Measurements from ENCODE around the gene SKOR1. TPM values are rescaled to one million over a fixed set of nuclear protein-coding genes. Genes with fewer than 3 reads are reported as not detected.

Gene SKOR1
- polyA plus RNA-seq, 1 of the 3 experiments (the other 2 are of a cell fraction): 0.26 TPM

GRCh38 chr15:67785431-67785830 lies 39.9 kb upstream of the SKOR1 start:
- 86% methylated on average over 5 of the region's 5 CpGs for WGBS (ENCODE audit: low lambda C conversion rate)
- POLR2A ChIA-PET: no interaction called here
- no peak overlapping the region for H2AFZ ChIP-seq (ENCODE audit: low read depth)

More at GRCh38 chr15:67785431-67785830, 39.9 kb upstream of the SKOR1 start:
- peaks cover 0 to 4% of the 10 kb centered on the region in 2 experiments for H3K36me3 ChIP-seq (replicated peaks in 1 of 2; ENCODE audit: control insufficient read depth in 1 of 2, insufficient read depth in 2 of 2, low read length in 1 of 2)
- no peak overlapping the region for H3K4me2 ChIP-seq
- no peak overlapping the region for H3K9ac ChIP-seq
- no peaks in the 10 kb centered on the region for H4K20me1 ChIP-seq (ENCODE audit: insufficient read depth)
- H3K27ac ChIP-seq (ENCODE audit: low read depth in 2 of 2, low read length in 1 of 2): no peak overlapping the region
- H3K9me3 ChIP-seq: no peaks in the 10 kb centered on the region
- no peaks in the 10 kb centered on the region for H3F3A ChIP-seq (replicated peaks; ENCODE audit: insufficient read depth)
- H3K4me1 ChIP-seq (ENCODE audit: control insufficient read depth in 1 of 2, insufficient read depth in 2 of 2, low read depth in 1 of 2, low read length in 1 of 2): peaks cover 0 to 2% of the 10 kb centered on the region in 2 experiments; a peak in 1 of 4 replicates
- DNase-seq: no peak
- H3K9me2 ChIP-seq: no peaks in the 10 kb centered on the region
- H3K79me2 ChIP-seq (ENCODE audit: insufficient read depth): no peaks in the 10 kb centered on the region
- H3K27me3 ChIP-seq (ENCODE audit: insufficient read depth): no peaks in the 10 kb centered on the region
- H3K4me3 ChIP-seq (ENCODE audit: low read depth in 2 of 2, low read length in 1 of 2): no peak overlapping the region
- TF ChIP-seq MXI1 (IDR thresholded peaks at IDR 0.05; ENCODE audit: low read depth, low read length): no peak
- no peak for TF ChIP-seq EZH2phosphoT487 (IDR thresholded peaks at IDR 0.05; ENCODE audit: borderline replicate concordance, low read depth)
- no peak for TF ChIP-seq CTCF (IDR thresholded peaks at IDR 0.05)
- TF ChIP-seq GATA2 (CRISPR knock-in tag; IDR thresholded peaks at IDR 0.05): no peak
- TF ChIP-seq PBX3 (IDR thresholded peaks at IDR 0.05): no peak
- TF ChIP-seq USF1 (IDR thresholded peaks at IDR 0.05; ENCODE audit: borderline replicate concordance, low read depth): no peak
- TF ChIP-seq SMC3 (IDR thresholded peaks at IDR 0.05; ENCODE audit: low read depth, low read length): no peak
- TF ChIP-seq IRF3 (IDR thresholded peaks at IDR 0.05; ENCODE audit: low read depth, low read length): no peak
- no peak for TF ChIP-seq JUND (IDR thresholded peaks at IDR 0.05)
- no peak for TF ChIP-seq TEAD4 (IDR thresholded peaks at IDR 0.05; ENCODE audit: borderline replicate concordance, insufficient read depth)
- no peak for TF ChIP-seq RAD21 (IDR thresholded peaks at IDR 0.05; ENCODE audit: low read length)
- CTCF ChIA-PET: interaction anchor here (0.7 to 1.2 kb wide), 2 partner anchors 38 to 328 kb away, joined by 3 read pairs; no protein-coding TSS in a partner anchor
